Measurements from ENCODE around the gene TMEM254. TPM values are rescaled to one million over a fixed set of nuclear protein-coding genes. Genes with fewer than 3 reads are reported as not detected.
"Not testable (repeated sequence)": the region's sequence is repeated elsewhere in the genome, so short reads cannot be mapped to it uniquely, and the experiment has no call there.

The TMEM254 gene
- total RNA-seq, 1 donor from 2014 or later: 33.8 TPM

DNA sequence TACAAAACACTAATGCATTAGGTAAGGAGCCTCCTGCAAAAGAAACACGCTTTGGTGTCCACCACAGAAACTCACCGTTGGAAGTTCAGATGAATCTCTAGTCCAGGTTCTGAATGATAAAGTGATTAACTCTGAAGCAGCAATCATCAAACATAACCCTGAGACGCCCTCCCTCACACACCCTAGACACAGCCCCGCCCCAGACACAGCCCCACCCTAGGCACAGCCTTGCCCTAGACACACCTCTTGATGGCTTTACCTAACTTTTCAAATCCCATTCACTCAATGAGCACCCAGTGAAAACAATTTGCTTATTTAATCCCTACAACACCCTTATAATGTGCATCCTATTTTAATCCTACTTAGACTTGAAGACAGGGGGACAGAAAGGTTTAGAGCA is 21.3 kb upstream of the TMEM254 start:
- H3K27ac Mint-ChIP-seq (ENCODE audit: unreplicated experiment): no peak overlapping the region
- no peaks in the 10 kb centered on the region for H3K36me3 Mint-ChIP-seq (ENCODE audit: low read depth)
- H3K4me1 Mint-ChIP-seq: no peaks in the 10 kb centered on the region

GRCh38 chr10:80064120-80064886 is 14.2 kb upstream of the TMEM254 start:
- Mint-ChIP-seq H3K4me3 (no peak overlapping the region), H3K4me1 (no peaks in the 10 kb centered on the region), H3K9me3 (peaks cover 4% of the 10 kb centered on the region)

More for the DNA sequence above, 21.3 kb upstream of the TMEM254 start:
- Mint-ChIP-seq H3K4me3 (no peak overlapping the region), H3K9me3 (no peaks in the 10 kb centered on the region), H3K27me3 (ENCODE audit: low read depth) (no peaks in the 10 kb centered on the region)
- no peak for DNase-seq (ENCODE audit: low read depth, low spot score)
- TF ChIP-seq, protein P1, sequence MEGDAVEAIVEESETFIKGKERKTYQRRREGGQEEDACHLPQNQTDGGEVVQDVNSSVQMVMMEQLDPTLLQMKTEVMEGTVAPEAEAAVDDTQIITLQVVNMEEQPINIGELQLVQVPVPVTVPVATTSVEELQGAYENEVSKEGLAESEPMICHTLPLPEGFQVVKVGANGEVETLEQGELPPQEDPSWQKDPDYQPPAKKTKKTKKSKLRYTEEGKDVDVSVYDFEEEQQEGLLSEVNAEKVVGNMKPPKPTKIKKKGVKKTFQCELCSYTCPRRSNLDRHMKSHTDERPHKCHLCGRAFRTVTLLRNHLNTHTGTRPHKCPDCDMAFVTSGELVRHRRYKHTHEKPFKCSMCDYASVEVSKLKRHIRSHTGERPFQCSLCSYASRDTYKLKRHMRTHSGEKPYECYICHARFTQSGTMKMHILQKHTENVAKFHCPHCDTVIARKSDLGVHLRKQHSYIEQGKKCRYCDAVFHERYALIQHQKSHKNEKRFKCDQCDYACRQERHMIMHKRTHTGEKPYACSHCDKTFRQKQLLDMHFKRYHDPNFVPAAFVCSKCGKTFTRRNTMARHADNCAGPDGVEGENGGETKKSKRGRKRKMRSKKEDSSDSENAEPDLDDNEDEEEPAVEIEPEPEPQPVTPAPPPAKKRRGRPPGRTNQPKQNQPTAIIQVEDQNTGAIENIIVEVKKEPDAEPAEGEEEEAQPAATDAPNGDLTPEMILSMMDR (conservative IDR thresholded peaks at IDR 0.05): no peak

DNA sequence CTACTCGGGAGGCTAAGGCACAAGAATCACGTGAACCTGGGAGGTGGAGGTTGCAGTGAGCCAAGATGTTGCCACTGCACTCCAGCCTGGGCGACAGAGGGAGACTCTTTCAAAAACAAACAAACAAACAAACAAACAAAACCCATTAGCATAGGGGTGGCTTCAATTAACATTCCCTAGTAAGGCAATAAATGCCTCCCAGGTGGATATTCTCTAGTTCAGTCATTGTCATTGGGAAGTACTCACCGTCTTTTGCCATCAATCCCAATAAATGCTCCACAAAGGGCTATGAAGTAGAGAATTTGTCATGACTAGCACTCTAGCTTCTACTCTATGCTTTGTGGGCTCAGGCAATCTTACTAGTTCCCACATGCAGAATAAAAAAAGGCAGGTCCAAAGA is 11.7 kb upstream of the TMEM254 start:
- no peak overlapping the region for H3K27ac Mint-ChIP-seq (ENCODE audit: unreplicated experiment)
- H3K36me3 Mint-ChIP-seq (ENCODE audit: low read depth): no peaks in the 10 kb centered on the region
- H3K9me3 Mint-ChIP-seq: peaks cover 6% of the 10 kb centered on the region
- DNase-seq (ENCODE audit: low read depth, low spot score): no peak
- TF ChIP-seq, protein P1 (conservative IDR thresholded peaks at IDR 0.05): no peak
- H3K4me1 Mint-ChIP-seq: no peaks in the 10 kb centered on the region
- no peaks in the 10 kb centered on the region for H3K27me3 Mint-ChIP-seq (ENCODE audit: low read depth)
- H3K4me3 Mint-ChIP-seq: no peak overlapping the region

More at GRCh38 chr10:80064120-80064886, 14.2 kb upstream of the TMEM254 start:
- Mint-ChIP-seq H3K27ac (ENCODE audit: unreplicated experiment) (no peak overlapping the region), H3K27me3 (ENCODE audit: low read depth) (no peaks in the 10 kb centered on the region), H3K36me3 (ENCODE audit: low read depth) (no peaks in the 10 kb centered on the region)
- TF ChIP-seq, protein P1 (conservative IDR thresholded peaks at IDR 0.05): no peak
- DNase-seq (ENCODE audit: low read depth, low spot score): no peak

DNA sequence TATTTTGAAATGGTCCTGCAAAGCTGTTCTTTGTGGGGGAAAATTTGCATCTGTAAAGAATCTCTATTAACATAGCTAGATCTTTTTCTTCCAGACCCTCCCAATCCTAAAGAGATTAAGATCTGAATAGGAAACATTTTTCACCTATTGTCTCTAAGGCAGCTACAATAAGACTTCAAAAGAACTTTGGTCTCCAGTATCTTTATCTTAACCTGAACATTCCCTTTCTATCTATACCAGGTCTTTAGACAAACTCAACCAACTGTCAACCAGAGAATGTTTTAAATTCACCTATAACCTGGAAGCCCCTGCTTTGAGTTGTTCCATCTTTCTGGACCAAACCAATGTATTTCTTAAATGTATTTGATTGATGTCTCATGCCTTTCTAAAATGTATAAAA is 10.6 kb upstream of the TMEM254 start:
- H3K36me3 Mint-ChIP-seq (ENCODE audit: low read depth); DNase-seq (ENCODE audit: low read depth, low spot score); H3K27me3 Mint-ChIP-seq (ENCODE audit: low read depth); H3K9me3 Mint-ChIP-seq; H3K4me1 Mint-ChIP-seq; H3K27ac Mint-ChIP-seq (ENCODE audit: unreplicated experiment); H3K4me3 Mint-ChIP-seq: not testable (repeated sequence)

- H3K4me1 Mint-ChIP-seq: no peaks in the 10 kb centered on the region
- no peak for DNase-seq (ENCODE audit: low read depth, low spot score)
- TF ChIP-seq, protein P1 (conservative IDR thresholded peaks at IDR 0.05): no peak
- peaks cover 6% of the 10 kb centered on the region for H3K9me3 Mint-ChIP-seq
- no peak overlapping the region for H3K4me3 Mint-ChIP-seq
- H3K36me3 Mint-ChIP-seq (ENCODE audit: low read depth): no peaks in the 10 kb centered on the region
- no peak overlapping the region for H3K27ac Mint-ChIP-seq (ENCODE audit: unreplicated experiment)
- H3K27me3 Mint-ChIP-seq (ENCODE audit: low read depth): no peaks in the 10 kb centered on the region
Observed at GRCh38 chr10:80068270-80068669, 10.2 kb upstream of the TMEM254 start.

DNA sequence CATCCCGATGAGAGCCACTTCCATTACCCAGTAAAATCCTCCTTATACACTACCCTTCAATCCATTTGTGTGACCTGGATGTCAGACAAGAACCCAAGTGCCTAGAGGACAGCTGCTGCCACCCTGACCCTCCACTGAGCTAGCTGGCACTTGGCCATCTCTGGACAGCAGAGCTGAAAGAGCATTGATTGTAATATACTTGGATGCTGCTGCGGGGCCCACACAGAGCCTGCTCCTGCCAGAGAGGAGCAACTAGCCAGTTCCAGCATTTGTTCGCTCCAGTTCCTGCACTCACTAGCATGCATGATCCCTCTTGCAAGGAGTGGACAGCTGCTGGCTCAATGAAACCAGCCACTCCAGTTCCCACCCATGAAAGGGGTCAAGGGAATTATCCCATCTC is 8.4 kb upstream of the TMEM254 start:
- no peaks in the 10 kb centered on the region for H3K27me3 Mint-ChIP-seq (ENCODE audit: low read depth)
- H3K9me3 Mint-ChIP-seq: peaks cover 6% of the 10 kb centered on the region
- TF ChIP-seq, protein P1 (conservative IDR thresholded peaks at IDR 0.05): no peak
- H3K4me1 Mint-ChIP-seq: no peaks in the 10 kb centered on the region
- no peak overlapping the region for H3K4me3 Mint-ChIP-seq
- no peaks in the 10 kb centered on the region for H3K36me3 Mint-ChIP-seq (ENCODE audit: low read depth)
- no peak for DNase-seq (ENCODE audit: low read depth, low spot score)
- peak overlapping the region; percentile 92 for H3K27ac Mint-ChIP-seq (ENCODE audit: unreplicated experiment)
